ENCODE results near the gene PEX5L. TPM values are rescaled to one million over a fixed set of nuclear protein-coding genes. Genes with fewer than 3 reads are reported as not detected.

Gene PEX5L
- total and polyA plus RNA-seq, 3 donors from 2014 or later = 6.3 to 7.3 (median 6.6) TPM

GRCh38 chr3:179872842-179873241, 163.9 kb downstream of the PEX5L start:
- no peaks in the 10 kb centered on the region for H3K36me3 ChIP-seq (ENCODE audit: low read depth, missing control alignments)
- no peak for DNase-seq
- H3K27ac ChIP-seq = no peak overlapping the region
- H3K4me3 ChIP-seq = no peak overlapping the region
- intact Hi-C loops (cut with DNase I; ENCODE audit: low total_unique reads) = no loop called here
- no peaks in the 10 kb centered on the region for H3K4me1 ChIP-seq
- no peak for TF ChIP-seq CTCF (IDR thresholded peaks at IDR 0.05)
- no peaks in the 10 kb centered on the region for H3K27me3 ChIP-seq
- H3K9me3 ChIP-seq = no peaks in the 10 kb centered on the region
- 50 to 72% methylated on average over 5 of the region's 5 CpGs for WGBS, 2 donors

GRCh38 chr3:179871782-179872181, 165.0 kb downstream of the PEX5L start:
- 80 to 81% methylated on average over 4 of the region's 4 CpGs for WGBS, 2 donors
- H3K36me3 ChIP-seq (ENCODE audit: low read depth, missing control alignments) = no peaks in the 10 kb centered on the region
- H3K4me1 ChIP-seq = no peaks in the 10 kb centered on the region
- H3K4me3 ChIP-seq = no peak overlapping the region
- no peaks in the 10 kb centered on the region for H3K27me3 ChIP-seq
- intact Hi-C loops (cut with DNase I; ENCODE audit: low total_unique reads) = no loop called here
- no peaks in the 10 kb centered on the region for H3K9me3 ChIP-seq
- H3K27ac ChIP-seq = no peak overlapping the region
- DNase-seq = no peak
- no peak for TF ChIP-seq CTCF (IDR thresholded peaks at IDR 0.05)
- no peak for TF ChIP-seq POLR2A (IDR thresholded peaks at IDR 0.05)

GRCh38 chr3:179868715-179869114, 168.0 kb downstream of the PEX5L start:
- Histone ChIP-seq H3K27me3 (no peaks in the 10 kb centered on the region), H3K4me3 (no peak overlapping the region), H3K36me3 (ENCODE audit: low read depth, missing control alignments) (no peaks in the 10 kb centered on the region), H3K9me3 (no peaks in the 10 kb centered on the region), H3K4me1 (no peaks in the 10 kb centered on the region), H3K27ac (no peak overlapping the region)
- DNase-seq = no peak
- intact Hi-C loops (cut with DNase I; ENCODE audit: low total_unique reads) = no loop called here
- WGBS, 2 donors = 70 to 76% methylated on average over 5 of the region's 5 CpGs
- TF ChIP-seq CTCF (IDR thresholded peaks at IDR 0.05) = no peak
- no peak for TF ChIP-seq POLR2A (IDR thresholded peaks at IDR 0.05)

- intact Hi-C loops (cut with DNase I; ENCODE audit: low total_unique reads) = no loop called here
- no peaks in the 10 kb centered on the region for H3K27me3 ChIP-seq
- H3K27ac ChIP-seq = no peak overlapping the region
- H3K36me3 ChIP-seq (ENCODE audit: low read depth, missing control alignments) = no peaks in the 10 kb centered on the region
- no peak overlapping the region for H3K4me3 ChIP-seq
- no peak for TF ChIP-seq CTCF (IDR thresholded peaks at IDR 0.05)
- no peak for TF ChIP-seq POLR2A (IDR thresholded peaks at IDR 0.05)
- no peak for DNase-seq
- H3K9me3 ChIP-seq = no peaks in the 10 kb centered on the region
- 80 to 93% methylated on average over 1 of the region's 1 CpG for whole genome bisulfite sequencing, 2 donors
- H3K4me1 ChIP-seq = no peaks in the 10 kb centered on the region
Observed at GRCh38 chr3:179867961-179868360, 168.8 kb downstream of the PEX5L start.

GRCh38 chr3:179865861-179866505, 170.8 kb downstream of the PEX5L start:
- Histone ChIP-seq H3K27me3 (no peaks in the 10 kb centered on the region), H3K9me3 (no peaks in the 10 kb centered on the region), H3K4me1 (no peaks in the 10 kb centered on the region), H3K4me3 (no peak overlapping the region), H3K27ac (no peak overlapping the region), H3K36me3 (ENCODE audit: low read depth, missing control alignments) (no peaks in the 10 kb centered on the region)
- no peak for TF ChIP-seq POLR2A (IDR thresholded peaks at IDR 0.05)
- no peak for TF ChIP-seq CTCF (IDR thresholded peaks at IDR 0.05)
- 64 to 78% methylated on average over 5 of the region's 5 CpGs for WGBS, 2 donors
- DNase-seq = no peak
- intact Hi-C loops (cut with DNase I; ENCODE audit: low total_unique reads) = no loop called here
